T-cell (primary cell): Measurements from ENCODE around the gene NEK9. TPM values are rescaled to one million over a fixed set of nuclear protein-coding genes. Genes with fewer than 3 reads are reported as not detected.

ENCODE experiments used
- ATAC-seq, 4 experiments: fragments of 200-7000 bp in 3 of 4; fragments of 150-1000 bp in 1 of 4; cut with Tn5 transposase; replicated peaks in 1 of 4; 1 replicate in 3 of 4; 2 replicates in 1 of 4; pipeline ENCODE4 v1.10.0; 2021; ENCODE audit warnings: moderate library complexity in 3 of 4, mild to moderate bottlenecking in 2 of 4, moderate number of reproducible peaks in 1 of 4
- CTCF ChIA-PET, 2 donors: fragments of 300-600 bp; sonication (Branson Sonifier 250); formaldehyde crosslinking; loops; one replicate each; lab custom pipeline; 2022; ENCODE audit warnings: antibody characterized with exemption in 2 of 2; lab: Charles Lee
- POLR2A ChIA-PET, 2 donors: fragments of 300-600 bp; sonication (Branson Sonifier 250); formaldehyde crosslinking; loops; one replicate each; lab custom pipeline; 2022; ENCODE audit warnings: antibody characterized with exemption in 2 of 2; lab: Charles Lee
- DNase-seq, 35 experiments: peaks; one replicate each; pipeline versions ENCODE4 v3.0.0 to v3.0.0-alpha.2; 2013 to 2023
- H3K27ac ChIP-seq: one replicate; pipeline ENCODE4 v1.5.1; 2013; ENCODE audit warnings: low read length
- H3K27me3 ChIP-seq, 2 experiments: replicated peaks in 1 of 2; 1 replicate in 1 of 2; 2 replicates in 1 of 2; pipeline versions ENCODE4 v1.6.1 to v1.7.0; 2013; ENCODE audit warnings: low read length in 1 of 2, mixed read lengths in 1 of 2; ENCODE audit not compliant: control insufficient read depth in 2 of 2, insufficient read depth in 2 of 2; ENCODE audit errors: extremely low read depth in 1 of 2
- H3K36me3 ChIP-seq, 2 donors: 1 replicate in 1 of 2; 2 replicates in 1 of 2; pipeline versions ENCODE4 v1.6.1 to v1.7.0; 2013; ENCODE audit warnings: low read length in 1 of 2; ENCODE audit not compliant: control insufficient read depth in 2 of 2, insufficient read depth in 1 of 2; ENCODE audit errors: extremely low read depth in 1 of 2
- H3K4me1 ChIP-seq, 2 experiments: 1 replicate in 1 of 2; 2 replicates in 1 of 2; pipeline versions ENCODE4 v1.6.1 to v1.7.0; 2013; ENCODE audit warnings: low read length in 2 of 2, mixed read lengths in 1 of 2; ENCODE audit not compliant: insufficient read depth in 2 of 2, control insufficient read depth in 1 of 2; ENCODE audit errors: extremely low read depth in 1 of 2
- H3K4me3 ChIP-seq, 2 donors: 1 replicate in 1 of 2; 2 replicates in 1 of 2; pipeline versions ENCODE4 v1.5.1 to v1.7.0; 2013; ENCODE audit warnings: mild to moderate bottlenecking in 2 of 2, low read length in 1 of 2, moderate library complexity in 1 of 2; ENCODE audit not compliant: control insufficient read depth in 1 of 2; ENCODE audit errors: extremely low read depth in 1 of 2
- H3K9me3 ChIP-seq: 2 replicates; pipeline ENCODE4 v1.7.0; 2013
- H3K27ac Mint-ChIP-seq, 2 donors: one replicate each; pipeline ENCODE4 v1.8.0; 2020 to 2021; ENCODE audit warnings: mild to moderate bottlenecking in 2 of 2, mixed read lengths in 2 of 2
- H3K27me3 Mint-ChIP-seq, 2 donors: one replicate each; pipeline ENCODE4 v1.8.0; 2021 to 2022; ENCODE audit warnings: mixed read lengths in 2 of 2
- H3K36me3 Mint-ChIP-seq: one replicate; pipeline ENCODE4 v1.8.0; 2021; ENCODE audit warnings: mixed read lengths
- H3K4me1 Mint-ChIP-seq, 3 donors: one replicate each; pipeline ENCODE4 v1.8.0; 2020 to 2022; ENCODE audit warnings: mixed read lengths in 3 of 3, mild to moderate bottlenecking in 1 of 3
- H3K4me3 Mint-ChIP-seq, 3 donors: one replicate each; pipeline ENCODE4 v1.8.0; 2020 to 2022; ENCODE audit warnings: mild to moderate bottlenecking in 3 of 3, mixed read lengths in 3 of 3, moderate library complexity in 3 of 3
- H3K9me3 Mint-ChIP-seq, 3 donors: one replicate each; pipeline ENCODE4 v1.8.0; 2020 to 2022; ENCODE audit warnings: mixed read lengths in 3 of 3
- WGBS: methylation state at CpG from one replicate; pipeline ENCODE4 v1.1.5; 2013; ENCODE audit warnings: missing lambda C conversion rate; ENCODE audit not compliant: insufficient coverage; 5-methylcytosine and 5-hydroxymethylcytosine counted together
- total RNA-seq, 35 experiments: library from RNA in 6 of 35; stranded (reverse) in 6 of 35; fragments of 120-200 nt in 1 of 35; gene quantifications; one replicate each; pipeline versions ENCODE4 v1.2.1 to v1.2.4 and lab custom pipeline; 2013 to 2026

The NEK9 gene
- total RNA-seq = 100 to 1,000 TPM in 3 of 5 donors, 10 to 100 TPM in 2; 78.9 to 121 (median 117) TPM
- total RNA-seq (2013) = 76.0 TPM
- 68.2 to 189 (median 99.7) reads per million in 29 experiments for total RNA-seq (lab: John Stamatoyannopoulos, UW)

GRCh38 chr14:75126679-75127473, at the start of gene NEK9:
Gene NEK9, minus strand, starts transcription at chr14:75127048. Its CDS starts 127 bp downstream, at chr14:75126921.
- DNase-seq = peak; percentile 77 to 93 (median 87)
- H3K4me3 ChIP-seq = peak within 1 kb of the TSS; percentile 36 to 87
- ChIA-PET POLR2A (interaction anchor here (0.5 to 1.5 kb wide), 6 partner anchors 50 to 473 kb away, joined by 3 to 7 read pairs (median 4); no protein-coding TSS in a partner anchor), CTCF (interaction anchor here in 1 of 2 donors (0.5 to 1.6 kb wide), 8 partner anchors 9 to 266 kb away, joined by 3 to 14 read pairs (median 3); no protein-coding TSS in a partner anchor)
- peak; percentile 90 to 93 (median 92) for ATAC-seq
- peak within 1 kb of the TSS; percentile 92 for H3K27ac ChIP-seq
- Mint-ChIP-seq H3K9me3 (no peaks in the 10 kb centered on the region), H3K4me3 (peak within 1 kb of the TSS; percentile 95 to 97 (median 96)), H3K4me1 (peaks cover 44 to 52% (median 45%) of the 10 kb centered on the region in 3 donors), H3K27me3 (no peaks in the 10 kb centered on the region), H3K36me3 (peaks cover 6% of the 10 kb centered on the region), H3K27ac (peak within 1 kb of the TSS; percentile 96)
- H3K27me3 ChIP-seq = no peaks in the 10 kb centered on the region
- H3K4me1 ChIP-seq = peaks cover 14 to 34% of the 10 kb centered on the region in 2 experiments
- WGBS = 0% methylated on average over 71 of the region's 76 CpGs
- H3K36me3 ChIP-seq = peaks cover 0 to 5% of the 10 kb centered on the region in 2 donors
- no peaks in the 10 kb centered on the region for H3K9me3 ChIP-seq

GRCh38 chr14:75176142-75176820, 49.4 kb upstream of the NEK9 start, which contains the start of gene TMED10:
Gene TMED10, minus strand, starts transcription at chr14:75176612. Its CDS starts 33 bp downstream, at chr14:75176579.
- POLR2A ChIA-PET = interaction anchor here (0.6 to 2.6 kb wide), 11 partner anchors 8 to 126 kb away, joined by 3 to 16 read pairs (median 5); no protein-coding TSS in a partner anchor
- Mint-ChIP-seq H3K4me3 (peak within 1 kb of the TSS; percentile 87 to 95 (median 92)), H3K4me1 (peaks cover 46 to 51% (median 48%) of the 10 kb centered on the region in 3 donors), H3K9me3 (no peaks in the 10 kb centered on the region), H3K36me3 (peaks cover 3% of the 10 kb centered on the region), H3K27ac (peak within 1 kb of the TSS; percentile 95 to 97), H3K27me3 (no peaks in the 10 kb centered on the region)
- ATAC-seq (peak; percentile 79 to 81 (median 81)), DNase-seq (peak; percentile 86 to 94 (median 90))
- Histone ChIP-seq H3K27me3 (no peaks in the 10 kb centered on the region), H3K4me1 (peaks cover 24 to 34% of the 10 kb centered on the region in 2 experiments), H3K4me3 (peak within 1 kb of the TSS; percentile 88 to 90), H3K27ac (peak within 1 kb of the TSS; percentile 99), H3K9me3 (no peaks in the 10 kb centered on the region), H3K36me3 (peaks cover 0 to 14% of the 10 kb centered on the region in 2 donors)
- under 1% methylated on average over 41 of the region's 49 CpGs for WGBS
- CTCF ChIA-PET = interaction anchor here in 1 of 2 donors (1.2 to 1.3 kb wide), 2 partner anchors 54 to 83 kb away, joined by 3 to 4 read pairs; no protein-coding TSS in a partner anchor

GRCh38 chr14:75175677-75176141, 48.9 kb upstream of the NEK9 start:
- 0% methylated on average over 9 of the region's 10 CpGs for WGBS
- POLR2A ChIA-PET = interaction anchor here (0.6 to 2.6 kb wide), 11 partner anchors 9 to 126 kb away, joined by 3 to 16 read pairs (median 5); no protein-coding TSS in a partner anchor

GRCh38 chr14:75174066-75174465, 47.2 kb upstream of the NEK9 start:
- H3K36me3 Mint-ChIP-seq = peaks cover 7% of the 10 kb centered on the region
- DNase-seq (no peak), ATAC-seq (no peak)
- ChIA-PET POLR2A (interaction anchor here (0.5 to 0.8 kb wide), 3 partner anchors 18 to 242 kb away, joined by 3 to 11 read pairs (median 4); no protein-coding TSS in a partner anchor), CTCF (interaction anchor here (0.7 to 1.3 kb wide), 4 partner anchors 8 to 121 kb away, joined by 3 to 7 read pairs (median 4); no protein-coding TSS in a partner anchor)
- H3K27ac Mint-ChIP-seq = peak overlapping the region; percentile 86 to 87
- H3K9me3 ChIP-seq = no peaks in the 10 kb centered on the region
- H3K27me3 ChIP-seq = no peaks in the 10 kb centered on the region
- peak overlapping the region; percentile 99 for H3K27ac ChIP-seq
- no CpG with 5 or more reads among the region's 2 CpGs for WGBS
- H3K4me3 ChIP-seq = no peak overlapping the region
- H3K27me3 Mint-ChIP-seq = no peaks in the 10 kb centered on the region
- peaks cover 0 to 14% of the 10 kb centered on the region in 2 donors for H3K36me3 ChIP-seq
- H3K4me3 Mint-ChIP-seq = peak overlapping the region; percentile 39 to 95 (median 66)
- peaks cover 67 to 70% (median 69%) of the 10 kb centered on the region in 3 donors for H3K4me1 Mint-ChIP-seq
- H3K9me3 Mint-ChIP-seq = no peaks in the 10 kb centered on the region
- peaks cover 24 to 34% of the 10 kb centered on the region in 2 experiments for H3K4me1 ChIP-seq

More at GRCh38 chr14:75175677-75176141, 48.9 kb upstream of the NEK9 start:
- peak overlapping the region; percentile 99 for H3K27ac ChIP-seq
- H3K36me3 ChIP-seq = peaks cover 0 to 14% of the 10 kb centered on the region in 2 donors
- H3K9me3 ChIP-seq = no peaks in the 10 kb centered on the region
- DNase-seq (no peak), ATAC-seq (peak in 1 of 4 experiments; percentile 3)
- Mint-ChIP-seq H3K9me3 (no peaks in the 10 kb centered on the region), H3K4me1 (peaks cover 52 to 55% (median 54%) of the 10 kb centered on the region in 3 donors), H3K27ac (peak overlapping the region; percentile 95 to 97), H3K36me3 (peaks cover 3% of the 10 kb centered on the region), H3K4me3 (peak overlapping the region; percentile 87 to 95 (median 92)), H3K27me3 (no peaks in the 10 kb centered on the region)
- peak overlapping the region; percentile 88 to 90 for H3K4me3 ChIP-seq
- H3K27me3 ChIP-seq = no peaks in the 10 kb centered on the region
- H3K4me1 ChIP-seq = peaks cover 24 to 34% of the 10 kb centered on the region in 2 experiments
- CTCF ChIA-PET = interaction anchor here in 1 of 2 donors (1.3 kb wide), 2 partner anchors 54 to 127 kb away, joined by 3 to 4 read pairs; no protein-coding TSS in a partner anchor

- no peak for ATAC-seq
- H3K27me3 ChIP-seq = no peaks in the 10 kb centered on the region
- no peak overlapping the region for H3K27ac Mint-ChIP-seq
- H3K36me3 Mint-ChIP-seq = peaks cover 10% of the 10 kb centered on the region
- H3K36me3 ChIP-seq = peaks cover 0 to 14% of the 10 kb centered on the region in 2 donors
- peaks cover 89 to 92% (median 89%) of the 10 kb centered on the region in 3 donors for H3K4me1 Mint-ChIP-seq
- H3K4me1 ChIP-seq = peaks cover 29 to 32% of the 10 kb centered on the region in 2 experiments
- no peaks in the 10 kb centered on the region for H3K27me3 Mint-ChIP-seq
- no peaks in the 10 kb centered on the region for H3K9me3 ChIP-seq
- H3K27ac ChIP-seq = no peak overlapping the region
- H3K4me3 Mint-ChIP-seq = peak overlapping the region in 1 of 3 donors; percentile 7
- ChIA-PET POLR2A (interaction anchor here in 1 of 2 donors (0.8 kb wide), 1 partner anchor 36 kb away, joined by 3 read pairs; no protein-coding TSS in a partner anchor), CTCF (no interaction called here)
- no peak for DNase-seq
- WGBS = no CpG with 5 or more reads among the region's 4 CpGs
- H3K9me3 Mint-ChIP-seq = no peaks in the 10 kb centered on the region
- H3K4me3 ChIP-seq = no peak overlapping the region
Observed at GRCh38 chr14:75170772-75171171, 43.9 kb upstream of the NEK9 start.
